Measurements from ENCODE around the gene MEF2C.
"Not testable (repeated sequence)": the region's sequence is repeated elsewhere in the genome, so short reads cannot be mapped to it uniquely, and the experiment has no call there.

Gene MEF2C

DNA sequence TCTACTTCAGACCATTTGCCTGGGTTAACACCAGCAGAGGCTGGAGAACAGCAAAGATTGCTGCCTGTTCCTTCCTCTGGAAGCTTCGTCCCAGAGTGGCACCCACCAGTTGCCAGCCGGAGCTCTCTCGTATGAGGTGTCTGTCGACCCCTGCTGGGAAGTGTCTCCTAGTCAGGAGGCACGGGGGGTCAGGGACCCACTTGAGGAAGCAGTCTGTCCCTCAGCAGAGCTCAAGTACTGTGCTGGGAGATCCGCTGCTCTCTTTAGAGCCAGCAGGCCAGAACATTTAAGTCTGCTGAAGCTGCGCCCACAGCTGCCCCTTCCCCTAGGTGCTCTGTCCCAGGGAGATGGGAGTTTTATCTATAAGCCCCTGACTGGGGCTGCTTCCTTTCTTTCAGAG lies 84.1 kb downstream of the MEF2C start:
- not testable (repeated sequence) for DNase-seq

DNA sequence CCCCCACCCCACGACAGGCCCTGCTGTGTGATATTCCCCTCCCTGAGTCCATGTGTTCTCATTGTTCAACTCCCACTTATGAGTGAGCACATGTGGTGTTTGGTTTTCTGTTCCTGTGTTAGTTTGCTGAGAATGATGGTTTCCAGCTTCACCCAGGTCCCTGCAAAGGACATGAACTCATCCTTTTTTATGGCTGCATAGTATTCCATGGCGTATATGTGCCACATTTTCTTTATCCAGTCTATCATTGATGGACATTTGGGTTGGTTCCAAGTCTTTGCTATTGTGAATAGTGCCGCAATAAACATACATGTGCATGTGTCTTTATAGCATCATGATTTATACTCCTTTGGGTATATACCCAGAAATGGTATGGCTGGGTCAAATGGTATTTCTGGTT lies 89.2 kb downstream of the MEF2C start:
- not testable (repeated sequence) for DNase-seq

DNA sequence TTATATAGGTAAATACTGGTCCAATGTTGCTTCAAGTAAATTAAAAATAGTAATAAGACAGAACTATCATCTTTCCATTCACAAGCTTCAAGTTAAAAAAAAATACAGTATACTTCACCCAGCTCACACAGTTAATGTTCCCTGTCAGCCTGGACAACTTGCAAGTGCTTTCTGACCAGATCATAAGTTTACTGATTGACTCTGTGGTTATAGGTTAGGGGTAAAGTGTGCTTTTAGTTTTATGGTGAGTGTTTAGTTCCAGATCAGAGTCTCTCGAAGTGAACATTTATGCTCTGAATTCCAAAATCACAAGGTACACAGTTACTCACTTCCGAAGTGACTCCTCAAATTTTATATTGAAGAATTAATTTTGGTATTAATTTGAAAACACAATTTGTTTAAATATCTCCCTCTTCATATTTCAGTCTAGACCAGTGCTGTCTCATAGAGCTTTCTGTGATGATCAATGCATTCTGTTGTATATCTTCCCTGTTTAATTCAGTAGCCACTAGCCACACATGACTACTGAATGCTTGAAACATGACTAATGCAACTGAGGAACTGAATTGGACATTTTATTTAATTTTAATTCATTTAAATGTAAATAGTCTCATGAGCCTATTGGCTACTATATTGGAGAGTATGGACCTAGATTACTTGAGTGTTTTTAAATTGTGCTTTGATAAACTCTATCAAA lies 90.7 kb downstream of the MEF2C start:
- DNase-seq, result no peak

DNA sequence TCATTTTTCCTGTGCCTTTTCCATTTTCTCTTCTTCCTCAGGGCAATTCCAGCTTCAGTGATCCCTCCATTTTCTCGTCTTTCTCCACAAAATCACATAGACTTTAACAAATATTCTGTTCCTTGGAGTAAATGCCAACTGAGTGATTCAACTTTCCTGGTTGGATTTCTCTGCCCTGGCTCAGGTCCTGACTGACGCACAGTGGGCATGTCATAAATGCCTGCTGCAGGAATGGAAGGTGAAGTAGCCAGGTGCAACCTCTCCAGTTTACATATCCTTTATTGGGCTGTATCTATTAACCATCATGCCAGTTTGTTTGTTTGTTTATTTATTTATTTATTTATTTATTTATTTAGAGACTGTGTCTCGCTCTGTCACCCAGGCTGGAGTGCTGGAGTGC lies 95.1 kb downstream of the MEF2C start:
- no peak for DNase-seq

DNA sequence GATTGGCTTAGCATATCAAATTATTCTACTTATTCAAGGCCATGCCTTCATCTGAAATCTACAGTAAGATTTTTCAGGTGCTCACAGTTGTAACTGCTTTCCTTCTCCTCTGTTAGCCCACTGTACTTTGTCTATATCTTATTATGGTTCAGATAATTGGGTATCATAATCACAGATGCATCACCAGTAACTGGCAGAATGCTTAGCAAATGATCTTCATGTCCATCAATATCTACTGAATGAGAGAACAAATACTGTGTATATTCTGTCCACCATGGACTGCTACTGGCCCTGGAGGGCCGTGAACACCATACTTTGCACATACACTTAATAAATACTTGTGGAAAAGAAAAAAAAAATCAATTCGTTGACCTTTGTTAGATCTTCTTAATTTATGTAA lies 96.2 kb downstream of the MEF2C start:
- DNase-seq, result no peak

DNA sequence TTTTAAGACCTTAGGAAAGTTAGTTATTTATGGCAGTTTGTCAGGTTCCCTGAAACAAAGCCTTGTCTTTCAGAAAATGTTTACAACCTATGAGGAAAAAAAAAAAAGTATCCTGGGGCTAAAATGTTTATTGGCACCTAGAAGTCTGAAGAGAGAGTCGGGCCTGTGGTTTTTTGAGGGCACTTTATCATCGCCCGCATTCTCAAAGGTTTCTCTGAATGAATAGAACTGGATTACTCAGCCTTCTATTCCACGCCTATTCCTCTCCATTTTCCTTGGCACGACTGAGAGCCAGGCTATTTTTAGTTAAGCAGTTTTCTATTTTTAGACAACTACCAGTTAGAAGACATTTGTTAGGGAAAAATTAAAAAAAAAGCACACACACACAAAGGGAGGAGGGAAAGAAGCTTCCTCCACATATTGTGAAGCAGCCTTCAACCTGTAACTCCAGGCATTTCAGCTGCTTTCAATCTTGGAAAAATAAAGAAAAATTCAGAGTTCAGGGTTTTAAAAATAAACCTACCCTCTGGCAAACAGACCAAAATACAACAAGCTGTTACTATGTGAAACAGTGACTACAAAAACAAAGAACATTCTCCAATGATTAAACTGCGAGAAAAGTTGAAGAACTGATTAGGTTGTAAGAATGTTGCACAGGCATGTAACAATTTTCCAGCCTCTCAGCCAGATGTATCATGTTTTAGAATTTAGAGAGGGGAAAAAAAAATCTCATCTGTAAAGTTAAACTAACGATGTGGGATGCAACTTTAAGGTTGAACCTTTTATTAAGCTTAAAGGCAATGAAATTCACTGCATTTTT lies 97.0 kb downstream of the MEF2C start:
- DNase-seq, result peak; percentile 74

DNA sequence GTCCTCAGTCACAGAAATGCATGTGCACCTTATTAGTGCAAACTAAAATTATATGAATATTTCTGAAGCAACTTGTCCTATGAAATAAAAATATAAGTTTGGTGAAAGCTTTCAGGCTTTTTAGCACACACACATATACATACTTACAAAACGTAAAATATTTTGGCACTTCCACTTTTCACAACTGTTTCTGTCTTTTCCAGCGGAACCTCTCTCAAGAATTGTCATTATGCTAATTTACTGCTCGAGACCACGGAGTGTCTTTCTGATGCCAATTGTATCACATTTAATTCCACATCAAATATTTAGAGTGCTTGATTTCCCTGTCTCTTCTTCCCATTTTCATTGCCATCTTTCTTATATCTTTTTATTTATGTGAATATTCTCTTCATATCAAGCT lies 100.4 kb downstream of the MEF2C start:
- no peak for DNase-seq

DNA sequence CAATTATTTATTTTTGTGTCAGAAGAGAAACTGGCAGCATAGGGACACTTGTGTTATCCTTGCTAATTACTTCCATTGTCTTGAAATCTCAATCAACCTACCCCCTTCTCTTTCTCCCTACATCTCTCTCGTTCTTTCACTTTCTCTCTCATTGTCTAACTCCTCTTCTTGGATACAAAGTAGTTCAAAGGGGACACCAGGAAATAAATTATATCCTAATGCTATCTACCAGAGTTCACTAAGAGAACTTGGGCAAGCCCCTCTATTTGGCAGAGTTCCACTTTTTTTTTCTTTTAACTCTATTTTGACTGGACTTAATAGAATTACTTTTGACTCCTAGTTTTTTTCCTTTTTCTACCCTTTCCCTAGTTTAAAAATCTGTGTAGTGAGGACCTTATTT lies 102.2 kb downstream of the MEF2C start:
- DNase-seq, result no peak

DNA sequence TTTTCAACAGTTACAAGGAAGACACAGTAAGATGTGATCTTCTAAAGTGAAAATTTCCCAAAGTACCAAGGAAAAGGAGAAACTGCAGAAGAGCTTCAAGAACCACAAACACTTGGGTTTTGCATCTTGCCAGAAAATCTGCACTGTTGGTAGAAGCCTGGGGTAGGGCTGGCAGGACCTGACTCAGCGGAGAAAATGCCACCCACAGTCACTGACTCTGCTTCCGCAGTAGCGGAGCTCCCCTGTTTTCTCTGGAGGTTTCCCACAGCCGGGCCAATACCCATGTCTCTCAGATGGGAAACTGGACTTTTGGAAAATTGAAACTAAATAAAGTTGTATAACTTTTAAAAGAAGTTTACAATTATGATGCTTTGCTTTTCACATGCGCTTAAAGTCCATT lies 104.2 kb downstream of the MEF2C start:
- DNase-seq, result no peak

DNA sequence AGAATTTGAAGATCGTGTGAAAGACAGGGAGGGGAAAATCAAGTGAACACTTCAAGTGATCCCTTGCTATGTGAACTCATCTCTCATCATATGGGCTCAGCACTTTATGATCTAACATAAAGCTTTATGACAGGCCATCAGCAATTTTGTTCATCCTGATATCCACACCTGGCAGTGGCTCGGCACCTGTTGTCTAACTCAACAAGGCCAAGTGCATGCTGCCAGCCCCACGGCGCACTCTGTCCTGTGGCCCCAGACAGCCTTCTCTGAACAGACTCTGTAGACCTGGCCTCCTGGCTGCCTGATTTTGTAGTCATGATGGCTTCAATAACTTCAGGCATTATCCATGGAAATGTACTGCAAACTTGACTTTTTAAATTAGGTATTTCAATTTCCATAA lies 106.3 kb downstream of the MEF2C start:
- no peak for DNase-seq

DNA sequence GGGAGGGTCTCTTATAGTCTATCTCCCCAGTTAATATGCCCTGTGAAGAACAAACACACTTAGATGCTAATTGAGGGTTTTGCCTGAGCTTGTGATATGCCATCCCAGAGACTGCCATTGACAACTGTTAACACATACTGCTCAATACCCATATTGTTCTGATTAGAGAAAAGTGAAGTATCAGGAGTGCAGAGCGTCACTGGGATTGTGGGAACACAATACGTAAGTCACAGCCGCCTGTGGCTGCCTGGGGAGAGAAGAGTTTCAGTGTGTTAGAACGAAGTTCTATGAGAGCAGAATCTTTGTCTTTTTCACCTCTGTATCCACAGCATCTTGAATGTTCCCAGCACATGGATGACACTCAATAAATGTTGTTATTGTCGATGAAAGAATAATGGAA lies 110.2 kb downstream of the MEF2C start:
- DNase-seq, result no peak

DNA sequence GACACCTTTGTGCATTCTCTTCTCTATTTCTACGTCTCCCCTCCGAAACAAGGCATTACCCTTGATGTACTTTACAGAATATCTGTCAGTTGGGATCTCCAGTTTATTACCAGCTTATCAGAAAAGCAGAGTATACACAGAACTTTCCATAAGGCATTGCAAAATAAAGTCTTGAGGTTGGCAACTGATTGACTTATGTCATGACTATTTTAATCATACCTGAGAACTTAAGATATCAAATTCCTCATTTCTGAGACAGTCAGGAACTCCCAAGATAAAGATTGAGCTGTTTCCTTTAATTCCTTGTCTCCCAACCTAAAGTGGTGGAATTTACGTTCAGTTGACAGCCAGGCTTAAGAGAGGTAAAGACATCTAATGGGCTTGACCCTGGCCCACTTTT lies 110.9 kb downstream of the MEF2C start:
- DNase-seq, result no peak

DNA sequence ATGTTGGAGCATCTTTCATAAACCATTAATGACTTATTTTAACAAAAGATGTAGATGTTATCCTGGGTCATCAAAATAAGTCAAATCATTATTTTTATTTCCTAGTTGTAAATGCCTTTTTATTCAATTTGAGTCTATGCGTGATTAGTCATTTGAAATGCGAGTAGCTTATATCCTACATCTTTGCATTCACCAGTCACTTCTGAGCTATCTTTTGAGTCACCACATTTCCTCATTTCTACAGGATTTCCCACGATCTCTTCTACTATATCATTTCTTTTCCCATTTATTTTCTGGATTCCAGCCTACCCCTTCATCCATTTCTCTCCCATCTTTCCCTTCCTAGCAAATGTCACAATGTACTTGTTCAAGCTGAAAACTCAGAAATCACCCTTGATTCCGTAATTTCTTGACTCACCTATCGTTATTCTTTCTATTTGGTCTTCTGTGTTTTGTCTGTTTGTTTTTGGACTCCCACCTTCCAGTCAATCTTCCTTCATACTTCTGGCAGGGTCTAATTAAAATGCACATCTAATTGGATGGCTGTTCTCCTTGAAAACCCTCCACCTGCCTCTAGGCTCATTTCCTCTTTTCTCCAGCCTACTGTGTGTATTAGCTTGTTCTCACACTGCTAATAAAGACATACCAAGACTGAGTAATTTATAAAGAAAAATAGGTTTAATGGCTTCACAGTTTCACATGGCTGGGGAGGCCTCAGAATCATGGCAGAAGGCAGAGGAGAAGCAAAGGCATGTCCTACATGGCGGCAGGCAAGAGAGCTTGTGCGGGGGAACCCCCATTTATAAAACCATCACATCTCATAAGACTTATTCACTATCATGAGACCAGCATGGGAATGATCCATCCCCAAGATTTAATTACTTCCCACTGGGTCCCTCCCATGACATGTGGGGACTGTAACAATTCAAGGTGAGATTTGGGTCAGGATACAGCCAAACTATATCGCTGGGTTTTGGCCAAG lies 112.4 kb downstream of the MEF2C start:
- no peak for DNase-seq

DNA sequence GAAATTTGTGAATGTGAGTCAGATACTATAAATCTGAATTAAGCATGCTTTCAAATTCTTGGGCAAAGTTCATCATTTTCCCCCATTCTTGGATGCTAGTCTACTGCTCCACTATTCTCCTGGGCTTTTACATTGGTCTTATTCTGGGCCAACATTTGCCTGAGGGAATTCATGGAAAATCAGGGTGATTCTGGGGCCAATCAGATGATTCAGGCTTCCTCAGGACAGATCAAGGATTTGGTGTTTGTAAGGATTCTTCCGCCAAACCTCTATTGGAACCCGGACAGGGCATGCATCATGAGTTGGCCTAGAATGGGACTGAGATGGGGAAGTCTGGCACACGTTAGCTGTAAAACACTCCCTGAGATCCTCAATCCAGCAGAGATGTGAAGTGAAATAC lies 113.8 kb downstream of the MEF2C start:
- no peak for DNase-seq

DNA sequence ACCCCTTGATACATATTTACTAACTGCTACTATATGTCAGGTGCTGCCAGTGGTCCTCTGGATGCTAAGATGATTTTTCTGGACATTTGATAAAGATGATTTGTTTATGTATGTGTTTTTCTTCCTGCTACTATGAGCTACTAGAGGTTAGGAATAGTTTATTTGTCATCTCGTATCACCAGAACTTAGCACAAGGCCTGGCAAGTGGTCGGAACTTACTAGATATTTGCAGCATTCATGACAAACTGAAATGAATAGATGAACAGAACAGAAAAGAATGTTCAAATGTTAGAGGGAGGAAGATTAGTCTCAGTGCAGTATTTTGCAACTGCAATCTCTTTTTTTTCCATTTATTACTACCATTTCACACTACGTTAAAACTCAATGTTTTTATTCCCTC lies 114.6 kb downstream of the MEF2C start:
- no peak for DNase-seq

DNA sequence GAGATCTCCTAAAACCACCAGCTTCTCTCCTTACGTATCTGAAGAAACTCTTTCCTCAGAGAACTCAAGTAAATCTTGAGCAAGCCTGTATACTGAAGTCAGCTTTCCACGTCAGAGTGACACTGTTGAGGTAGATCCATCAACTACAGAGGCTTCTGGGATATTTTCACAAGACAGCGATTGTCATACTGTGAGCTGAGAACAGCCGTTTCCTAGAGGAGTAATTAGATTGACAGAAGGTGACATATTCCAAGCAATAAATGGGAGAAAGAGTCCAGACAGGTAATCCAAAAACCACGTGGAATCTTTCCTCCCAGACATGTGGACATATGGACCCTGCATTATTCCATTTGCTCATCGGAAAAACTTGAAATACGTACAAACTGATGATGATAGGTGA lies 117.2 kb downstream of the MEF2C start:
- no peak for DNase-seq

DNA sequence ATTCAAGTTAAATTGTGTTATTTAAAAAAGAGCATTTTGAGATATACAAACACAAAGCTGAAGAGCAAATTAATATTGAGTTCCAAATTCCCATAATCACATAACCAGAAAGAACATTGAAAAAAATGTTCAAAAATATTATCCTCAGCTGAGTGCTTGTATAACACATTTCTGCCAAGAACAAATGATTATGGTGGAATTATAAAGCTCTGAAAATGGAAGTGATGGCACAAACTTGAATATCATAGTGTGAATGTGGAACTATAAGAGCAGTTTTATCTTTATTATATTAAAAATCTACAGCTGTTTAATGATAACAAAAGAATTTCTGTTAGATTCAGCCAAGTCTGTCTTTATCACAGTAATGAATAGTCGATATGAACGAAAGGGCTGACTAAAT lies 117.8 kb downstream of the MEF2C start:
- no peak for DNase-seq

DNA sequence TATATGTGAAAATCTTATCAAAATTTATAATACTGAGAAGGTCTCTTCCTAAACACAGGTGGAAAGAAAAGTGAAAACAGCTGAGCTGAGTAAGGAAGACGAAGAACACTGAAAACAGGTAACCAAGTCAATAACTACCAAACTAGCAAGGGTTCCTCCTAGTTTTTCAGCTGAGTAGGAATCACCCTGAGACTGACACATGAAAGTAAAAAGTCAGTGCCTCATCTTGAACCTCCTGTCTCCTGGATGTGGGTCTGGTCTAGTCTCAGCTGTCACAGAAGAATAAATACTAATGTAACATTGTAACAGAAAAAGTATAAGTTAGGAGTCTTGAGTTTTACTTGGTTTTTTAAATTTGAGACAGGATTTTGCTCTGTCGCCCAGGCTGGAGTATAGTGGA lies 121.0 kb downstream of the MEF2C start:
- DNase-seq, result no peak

DNA sequence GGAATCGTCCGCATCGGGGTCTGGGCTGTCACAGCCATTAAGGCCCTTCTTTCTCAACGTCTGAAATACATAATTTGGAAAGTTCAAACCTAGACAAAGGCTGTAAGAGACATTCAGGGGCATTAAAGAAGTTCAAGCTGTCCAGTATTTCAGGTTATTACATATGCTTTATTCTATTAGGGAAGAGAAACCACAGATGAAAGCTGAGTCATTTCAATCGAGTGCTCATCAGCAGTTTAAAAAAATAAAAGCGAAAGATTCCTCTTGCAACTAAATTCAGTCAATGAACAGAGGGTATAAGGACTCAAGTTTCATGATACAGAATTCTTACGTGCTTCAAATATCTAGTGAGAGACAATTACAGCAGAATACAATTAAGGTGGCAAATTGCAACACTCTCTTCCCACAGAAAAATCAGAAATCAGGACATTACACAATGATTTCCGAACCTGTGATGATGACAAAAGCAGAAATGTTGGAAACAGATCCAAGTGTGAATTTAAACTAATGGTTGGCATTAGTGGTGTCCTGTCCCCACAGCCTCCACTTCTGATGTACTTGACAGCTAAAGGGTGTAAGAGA lies 121.6 kb downstream of the MEF2C start:
- no peak for DNase-seq

DNA sequence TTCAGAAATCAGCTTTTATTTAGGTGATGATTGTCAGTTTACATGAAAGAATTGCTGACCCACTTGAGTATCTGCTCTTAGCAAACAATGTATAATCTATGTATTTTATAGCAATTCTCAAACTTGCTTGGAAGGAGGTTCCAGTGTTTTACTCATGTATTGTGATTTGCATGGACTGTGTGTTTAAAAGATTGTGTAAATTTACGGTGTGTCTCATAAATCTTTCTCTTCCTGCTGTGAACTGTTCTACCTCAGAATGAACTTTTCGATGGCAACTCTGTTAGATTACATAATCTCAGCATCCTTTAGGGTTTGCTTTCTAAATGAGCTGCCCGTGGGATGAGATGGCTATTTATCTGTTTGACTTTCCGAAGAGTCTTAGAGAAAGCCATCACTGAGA lies 122.5 kb downstream of the MEF2C start:
- no peak for DNase-seq

DNA sequence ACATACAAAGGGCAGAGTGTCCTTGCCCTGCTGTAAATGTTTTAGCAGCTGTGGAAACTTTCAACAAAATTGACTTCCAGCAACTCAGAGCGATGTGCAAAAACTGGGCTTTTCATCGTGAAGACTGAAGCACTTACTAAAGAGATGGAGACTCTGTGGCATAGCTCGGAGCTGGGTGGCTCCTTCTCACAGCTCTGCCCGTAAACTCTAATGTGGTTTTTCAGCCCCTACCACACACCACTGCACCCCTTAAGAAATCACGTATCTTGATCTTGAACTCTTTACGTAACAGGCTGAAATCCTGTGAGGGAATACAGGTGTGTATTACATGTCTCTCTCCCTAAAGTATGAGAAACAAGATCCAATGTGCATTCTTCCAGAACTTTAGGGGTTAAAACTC lies 124.4 kb downstream of the MEF2C start:
- DNase-seq, result no peak

DNA sequence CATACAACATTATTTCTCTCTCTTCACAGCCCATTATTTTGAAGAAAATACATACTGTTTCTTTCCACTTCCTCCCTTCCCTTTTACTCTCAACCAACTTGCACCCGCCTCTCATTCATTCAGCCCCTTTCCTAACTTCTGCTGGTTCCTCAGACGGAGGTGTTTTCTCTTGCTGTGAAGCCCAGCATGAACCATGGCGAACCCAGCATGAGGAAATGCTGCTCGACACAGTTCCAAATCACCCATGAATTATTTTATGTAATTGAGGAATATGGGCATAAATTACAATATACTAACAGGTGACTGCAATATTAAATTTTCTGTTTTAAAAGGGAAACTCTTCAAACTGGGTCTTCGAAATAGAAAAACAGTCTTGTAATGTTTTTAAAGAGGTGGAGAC lies 124.8 kb downstream of the MEF2C start:
- DNase-seq, result no peak

DNA sequence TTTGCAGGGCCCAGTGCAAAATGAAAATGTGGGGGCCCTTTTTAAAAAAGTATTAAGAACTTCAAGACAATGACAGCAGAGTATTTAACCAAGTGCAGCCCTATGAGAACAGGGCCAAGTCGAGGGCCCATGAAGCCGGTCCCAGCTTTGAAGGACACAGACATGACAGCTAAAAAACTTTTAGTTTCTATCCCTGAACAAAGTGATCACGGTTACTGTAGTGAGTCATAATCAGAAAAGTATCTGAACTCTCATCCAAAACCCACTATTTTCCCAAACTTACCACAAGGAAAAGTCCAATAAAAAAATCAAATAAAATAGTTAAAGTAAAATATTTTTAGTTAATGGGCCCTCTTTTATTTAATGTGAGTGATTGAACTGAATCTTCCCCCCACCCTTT lies 126.0 kb downstream of the MEF2C start:
- no peak for DNase-seq
